Cardiac septum (tissue), 1 donor: ENCODE data around the gene SLC35F3. TPM values are rescaled to one million over a fixed set of nuclear protein-coding genes. Genes with fewer than 3 reads are reported as not detected.
"Not testable (repeated sequence)": the region's sequence is repeated elsewhere in the genome, so short reads cannot be mapped to it uniquely, and the experiment has no call there.

Source experiments
- DNase-seq: peaks from one replicate; pipeline ENCODE4 v3.0.0-alpha.2; 2020; ENCODE audit warnings: low spot score
- intact Hi-C: fragments of 100-400 bp; cut with DNase I; formaldehyde crosslinking; loops from one replicate; pipeline ENCODE4 v1.14.0; 2022
- total RNA-seq: library from RNA; stranded (reverse); fragmentation: NEBNext Ultra II Directional; extraction: Animal tissue kit (Norgen Biotek cat#: 25700); gene quantifications from one replicate; pipeline ENCODE4 v1.2.1, GENCODE V29; 2021
- donor health status: DM: no; HTN: no; CAD: no.

The SLC35F3 gene
- total RNA-seq, 1 donor from 2014 or later = not detected

- DNase-seq = no peak
- intact Hi-C loops = no loop called here
These were observed 326.0 kb downstream of the SLC35F3 start for GRCh38 chr1:234230414-234230862.

GRCh38 chr1:234231061-234231892 is 326.8 kb downstream of the SLC35F3 start:
- no peak for DNase-seq
- intact Hi-C loops = no loop called here

DNA sequence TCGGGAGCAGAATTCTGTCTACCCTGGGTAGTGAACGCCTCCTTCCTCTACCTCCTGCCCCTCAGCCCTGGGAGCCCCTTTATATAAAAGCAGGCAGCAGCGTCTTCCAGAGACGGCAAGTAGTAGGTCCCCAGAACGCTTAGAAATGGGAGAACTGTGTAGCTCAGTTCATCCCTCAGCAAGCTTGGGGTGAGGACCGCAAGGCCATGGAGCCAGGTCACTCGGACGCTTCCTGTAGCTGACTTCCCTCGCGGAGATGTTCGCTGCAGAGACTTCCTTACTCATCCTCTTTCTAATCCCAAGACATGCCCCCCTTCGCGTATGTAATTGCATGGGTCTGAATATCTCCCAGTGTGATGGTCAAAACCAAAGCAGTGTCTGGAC is 327.4 kb downstream of the SLC35F3 start:
- DNase-seq = no peak
- intact Hi-C loops = no loop called here

- no peak for DNase-seq
- intact Hi-C loops = no loop called here
These were observed 329.7 kb downstream of the SLC35F3 start for GRCh38 chr1:234234199-234234598.

DNA sequence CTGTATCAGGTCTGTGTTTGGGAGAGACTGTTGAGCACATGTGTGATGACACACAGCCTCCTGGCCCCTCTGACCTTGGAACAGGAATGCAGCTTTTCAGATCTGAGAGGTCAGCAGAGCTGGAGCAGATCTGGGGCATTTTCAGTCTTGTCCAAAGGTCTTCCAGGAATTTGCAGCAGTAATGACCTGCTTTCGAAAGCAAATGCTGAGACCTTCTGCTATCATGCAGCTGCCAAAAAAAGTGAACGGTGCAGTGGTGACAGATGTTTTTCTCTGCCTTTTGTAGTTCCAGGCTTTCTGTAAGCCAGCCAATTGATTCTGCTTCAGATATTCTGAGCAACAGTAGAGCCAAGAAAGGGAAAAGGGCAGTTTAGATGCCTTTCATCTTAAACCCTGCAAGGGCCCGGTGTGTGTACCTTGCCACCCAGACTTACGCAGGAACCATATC is 331.0 kb downstream of the SLC35F3 start:
- intact Hi-C loops = no loop called here
- no peak for DNase-seq

DNA sequence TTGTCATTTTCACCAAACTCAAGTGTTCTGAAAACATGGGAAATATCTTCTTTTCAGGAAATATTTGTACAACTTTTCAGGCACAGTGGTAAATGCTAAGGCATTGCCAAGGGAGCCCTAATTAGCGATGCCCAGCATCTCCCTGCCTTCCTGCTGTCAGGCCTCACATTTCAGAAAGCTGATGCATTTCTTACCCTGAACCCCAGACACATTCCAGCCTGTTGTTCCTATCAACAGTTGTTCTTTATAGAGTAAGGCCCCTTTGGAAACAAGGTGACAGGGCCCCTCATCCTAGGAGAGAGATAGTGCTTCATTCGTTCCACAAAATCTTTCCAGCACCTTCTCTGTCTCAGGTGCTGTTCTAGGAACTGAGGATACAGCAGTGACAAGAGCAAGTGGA is 332.9 kb downstream of the SLC35F3 start:
- intact Hi-C loops = no loop called here
- no peak for DNase-seq

DNA sequence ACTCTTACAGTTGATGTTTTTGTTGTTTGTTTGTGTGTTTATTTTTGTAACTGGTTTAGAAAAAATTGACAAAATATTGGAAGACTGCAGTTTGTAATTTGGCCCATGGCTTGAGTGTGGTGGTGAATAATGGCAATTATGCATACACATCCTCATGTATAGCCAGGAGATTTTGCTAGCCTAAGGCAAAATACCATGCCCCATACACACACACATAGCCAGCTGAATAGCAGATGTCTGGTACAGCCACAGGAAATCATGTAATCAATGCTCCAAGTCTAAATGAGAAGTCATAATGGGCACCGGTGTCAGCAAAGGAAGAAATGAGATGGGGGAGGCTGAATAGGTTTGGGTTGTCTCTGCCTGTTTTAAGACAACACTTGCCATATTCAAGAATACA is 333.6 kb downstream of the SLC35F3 start:
- no peak for DNase-seq
- intact Hi-C loops = no loop called here

DNA sequence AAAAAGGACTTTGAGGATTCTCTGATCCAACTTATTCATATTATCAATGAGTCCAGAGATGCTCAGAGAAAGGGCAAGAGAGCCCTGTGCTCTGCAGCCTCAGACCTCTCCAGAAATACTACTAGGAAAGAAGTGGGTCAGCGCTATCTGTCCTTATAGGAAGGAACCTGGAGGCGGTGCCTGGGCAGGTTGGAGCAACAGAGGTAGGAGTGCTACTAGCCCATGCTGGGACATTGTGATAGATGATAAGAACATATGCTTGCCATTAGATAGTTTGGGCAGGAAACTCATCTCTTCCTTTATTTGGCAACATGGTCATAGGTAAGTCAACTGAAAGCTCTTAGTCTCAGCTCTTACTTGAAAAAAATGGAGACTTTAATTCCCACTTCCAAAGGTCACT is 335.0 kb downstream of the SLC35F3 start:
- DNase-seq = no peak
- intact Hi-C loops = no loop called here

GRCh38 chr1:234239936-234240335 is 335.5 kb downstream of the SLC35F3 start:
- no peak for DNase-seq
- intact Hi-C loops = no loop called here

DNA sequence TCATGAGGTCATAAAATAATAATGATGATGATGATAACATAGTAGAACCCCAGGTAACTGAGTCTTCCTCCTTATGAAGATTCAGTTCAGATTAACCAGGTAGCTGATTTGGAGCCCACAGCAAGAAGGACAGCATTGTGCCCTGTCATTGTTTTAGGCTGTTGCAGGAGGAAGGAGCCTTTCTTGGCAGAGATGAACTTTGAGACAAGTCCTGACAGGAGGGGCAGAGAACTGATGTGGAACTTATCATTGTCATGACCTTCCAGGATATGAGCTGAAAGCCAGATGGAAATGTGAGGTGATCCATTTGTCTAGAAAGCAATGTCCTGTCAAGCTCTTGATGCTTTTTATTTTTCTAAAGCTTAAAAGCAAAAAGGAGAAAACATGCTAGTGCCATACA is 336.2 kb downstream of the SLC35F3 start:
- no peak for DNase-seq
- intact Hi-C loops = no loop called here

DNA sequence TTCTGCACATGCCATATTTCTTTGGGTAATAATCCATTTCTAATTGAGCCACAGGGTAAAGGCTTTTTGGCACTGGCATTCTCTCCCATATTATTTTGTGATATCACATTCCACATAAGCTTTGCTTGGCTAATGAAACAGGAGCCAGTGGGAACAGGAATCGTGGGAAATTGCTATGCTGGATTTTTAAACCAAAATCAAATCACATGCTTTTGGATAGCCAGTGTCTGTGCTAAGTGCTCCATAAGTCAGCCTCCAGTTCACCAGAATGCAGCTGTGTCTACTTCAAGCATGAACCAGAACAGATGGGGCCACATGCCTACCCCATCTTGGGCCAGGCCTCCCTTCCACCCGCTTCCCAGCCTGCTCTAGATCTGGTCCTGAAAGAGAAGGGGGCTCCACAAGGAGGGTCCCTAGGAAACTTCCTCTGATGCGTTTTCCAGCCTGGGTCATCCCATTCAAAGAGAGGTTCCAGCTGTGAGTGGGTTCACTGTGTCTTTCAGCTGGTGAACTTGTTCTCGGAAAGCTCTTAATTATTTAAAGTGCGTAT is 337.5 kb downstream of the SLC35F3 start:
- no peak for DNase-seq
- intact Hi-C loops = no loop called here

- intact Hi-C loops = no loop called here
- DNase-seq = no peak
These were observed 339.2 kb downstream of the SLC35F3 start for GRCh38 chr1:234243521-234244260.

DNA sequence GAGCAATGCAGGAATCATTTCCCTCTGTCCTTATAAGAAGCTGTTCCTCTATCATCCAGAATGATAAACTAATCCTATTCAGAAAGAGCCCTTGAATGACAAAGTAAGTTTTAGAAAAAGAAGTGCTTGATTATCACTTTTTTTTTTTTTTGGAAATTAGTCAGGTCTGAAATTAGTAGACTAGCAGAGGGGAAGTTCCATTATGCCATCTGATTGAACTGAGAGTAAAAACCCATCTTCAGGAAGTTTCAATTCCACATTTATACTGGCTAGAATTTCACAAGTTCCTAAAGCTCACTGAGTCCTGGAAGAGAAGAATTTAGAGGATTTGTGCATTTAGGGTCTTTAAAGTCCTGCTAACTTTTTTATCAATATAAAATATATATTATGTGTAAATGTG is 340.0 kb downstream of the SLC35F3 start:
- intact Hi-C loops = no loop called here
- DNase-seq = no peak

DNA sequence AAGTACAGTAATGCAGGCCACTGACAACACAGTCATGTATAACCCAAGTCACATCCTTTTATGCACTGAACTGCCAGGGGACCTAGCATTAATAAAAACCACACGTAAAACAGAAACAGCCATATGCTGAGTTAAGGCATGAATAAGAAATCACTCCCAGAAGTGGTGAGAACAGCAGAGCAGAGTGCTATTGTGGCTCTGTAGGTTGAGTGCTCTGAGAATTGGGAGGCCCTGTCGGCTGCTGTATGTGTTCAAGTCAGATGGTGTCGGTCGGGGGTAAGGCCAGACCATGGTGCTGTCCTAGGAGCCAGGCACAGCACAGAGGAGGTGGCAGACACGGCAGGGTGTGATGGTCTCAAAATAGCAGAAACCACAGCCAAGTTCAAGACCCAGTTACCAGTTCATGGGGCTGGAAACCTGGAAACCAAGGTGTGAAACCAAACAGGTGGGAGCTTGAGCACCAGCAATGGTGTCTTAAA is 342.2 kb downstream of the SLC35F3 start:
- no peak for DNase-seq
- intact Hi-C loops = no loop called here

DNA sequence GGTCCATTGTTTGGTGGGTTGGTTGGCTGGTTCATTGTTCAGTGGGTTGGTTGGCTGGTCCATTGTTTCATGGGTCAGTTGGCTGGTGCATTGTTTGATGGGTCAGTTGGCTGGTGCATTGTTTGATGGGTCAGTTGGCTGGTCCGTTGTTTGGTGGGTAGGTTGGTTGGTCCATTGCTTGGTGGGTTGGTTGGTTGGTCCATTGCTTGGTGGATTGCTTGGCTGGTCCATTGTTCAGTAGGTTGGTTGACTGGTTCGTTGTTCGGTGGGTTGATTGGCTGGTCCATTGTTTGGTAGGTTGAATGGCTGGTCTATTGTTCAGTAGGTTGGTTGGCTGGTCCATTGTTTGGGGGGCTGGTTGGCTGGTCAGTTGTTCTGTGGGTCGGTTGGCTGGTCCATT is 343.3 kb downstream of the SLC35F3 start:
- intact Hi-C loops, DNase-seq: not testable (repeated sequence)

DNA sequence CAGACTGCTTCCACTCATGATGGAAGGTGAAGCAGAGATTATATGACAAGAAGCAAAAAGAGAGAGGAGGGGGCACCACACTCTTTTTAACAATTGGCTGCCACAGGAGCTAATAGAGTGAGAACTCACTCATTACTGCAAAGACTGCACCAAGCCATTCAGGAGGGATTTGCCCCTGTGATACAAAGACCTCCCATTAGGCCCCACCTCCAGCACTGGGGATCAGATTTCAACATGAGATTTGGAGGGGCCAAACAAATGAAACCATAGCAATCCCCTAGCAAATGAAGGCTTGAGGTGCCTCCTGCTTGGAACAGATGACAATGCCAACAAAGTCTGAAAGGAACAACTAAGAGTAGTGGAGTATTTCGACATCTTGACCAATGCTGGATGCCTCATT is 346.3 kb downstream of the SLC35F3 start:
- DNase-seq = no peak
- intact Hi-C loops = no loop called here

- no peak for DNase-seq
- intact Hi-C loops = no loop called here
These were observed 349.3 kb downstream of the SLC35F3 start for GRCh38 chr1:234253732-234254131.

GRCh38 chr1:234256359-234256758 is 351.9 kb downstream of the SLC35F3 start:
- DNase-seq = no peak
- intact Hi-C loops = no loop called here

- intact Hi-C loops = no loop called here
- no peak for DNase-seq
These were observed 353.6 kb downstream of the SLC35F3 start for GRCh38 chr1:234258071-234258470.

- intact Hi-C loops = no loop called here
- no peak for DNase-seq
These were observed 356.1 kb downstream of the SLC35F3 start for GRCh38 chr1:234260578-234260977.

DNA sequence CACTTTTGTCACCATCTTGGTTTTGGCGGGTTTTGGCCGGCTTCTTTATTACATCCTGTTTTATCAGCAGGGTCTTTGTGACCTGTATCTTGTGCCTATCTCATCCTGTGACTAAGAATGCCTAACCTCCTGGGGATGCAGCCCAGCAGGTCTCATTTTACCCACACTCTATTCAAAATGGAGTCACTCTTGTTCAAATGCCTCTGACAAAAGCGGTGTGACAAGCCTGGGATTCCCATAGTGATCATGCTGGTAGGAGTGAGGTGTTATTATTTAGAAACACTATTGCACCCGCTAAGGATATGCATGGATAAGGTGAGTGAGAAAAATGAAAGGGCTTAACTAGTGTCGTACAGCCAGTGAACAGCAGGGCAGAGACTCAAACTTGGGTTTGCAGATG is 357.1 kb downstream of the SLC35F3 start:
- intact Hi-C loops = no loop called here
- DNase-seq = no peak
